ENCODE results near the gene ARHGEF1.

- TF ChIP-seq CTCF (IDR thresholded peaks at IDR 0.05) (no peak), POLR2AphosphoS5 (IDR thresholded peaks at IDR 0.05) (no peak), POLR2A (IDR thresholded peaks at IDR 0.05) (no peak), EP300 (IDR thresholded peaks at IDR 0.05) (no peak)
Observed at GRCh38 chr19:41868120-41868988, 14.6 kb upstream of the ARHGEF1 start.
